Uterus (tissue), 4 donors: Measurements from ENCODE around the gene ADGRL2. TPM values are rescaled to one million over a fixed set of nuclear protein-coding genes. Genes with fewer than 3 reads are reported as not detected.

ENCODE experiments used
- DNase-seq, 2 donors: peaks; one replicate each; pipeline ENCODE4 v3.0.0-alpha.2; 2019 to 2020
- H3K27ac ChIP-seq, 2 donors: fragments of 200-600 bp; sonication (generic); 1 replicate in 1 of 2; 2 replicates in 1 of 2; pipeline ENCODE4 v1.5.1; 2016 to 2018
- H3K27me3 ChIP-seq, 2 donors: fragments of 200-600 bp; sonication (generic); one replicate each; pipeline ENCODE4 v1.5.1; 2018 to 2019; ENCODE audit warnings: control low read depth in 1 of 2
- H3K36me3 ChIP-seq, 2 donors: fragments of 200-600 bp; sonication (generic); one replicate each; pipeline ENCODE4 v1.5.1; 2019; ENCODE audit warnings: control low read depth in 1 of 2
- H3K4me1 ChIP-seq, 2 donors: fragments of 200-600 bp; sonication (generic); one replicate each; pipeline ENCODE4 v1.5.1; 2018 to 2019; ENCODE audit warnings: control low read depth in 1 of 2
- H3K4me3 ChIP-seq, 2 donors: fragments of 200-600 bp; sonication (generic); 1 replicate in 1 of 2; 2 replicates in 1 of 2; pipeline ENCODE4 v1.5.1; 2018 to 2019; ENCODE audit warnings: mild to moderate bottlenecking in 1 of 2
- H3K9me3 ChIP-seq, 2 donors: fragments of 200-600 bp; sonication (generic); one replicate each; pipeline ENCODE4 v1.5.1; 2019; ENCODE audit warnings: control low read depth in 1 of 2
- CTCF ChIP-seq, 4 experiments: fragments of 200-600 bp in 2 of 4; fragments of 450-650 bp in 2 of 4; sonication (generic) in 2 of 4; IDR thresholded peaks; one replicate each; pipeline ENCODE4 v1.5.1; 2016 to 2019; ENCODE audit warnings: antibody characterized with exemption in 4 of 4, mild to moderate bottlenecking in 2 of 4, moderate library complexity in 1 of 4
- POLR2A ChIP-seq, 2 donors: fragments of 450-650 bp; IDR thresholded peaks; one replicate each; pipeline ENCODE4 v1.6.1; 2016; ENCODE audit warnings: antibody characterized with exemption in 2 of 2, mild to moderate bottlenecking in 1 of 2, moderate library complexity in 1 of 2
- intact Hi-C: fragments of 100-400 bp; cut with DNase I; formaldehyde crosslinking; loops from one replicate; pipeline ENCODE4 v1.15.1; 2023; ENCODE audit warnings: low total_unique reads
- total RNA-seq, 4 donors: library from RNA; depleted of rRNA in 3 of 4; stranded (reverse); fragments of >200 nt in 3 of 4; gene quantifications; one replicate each; pipeline versions ENCODE4 v1.1.0 to v1.2.4, GENCODE V29; 2014 to 2023
- donor health status: DM: yes; HTN: yes; CAD: no.

ADGRL2 gene
- total RNA-seq, 4 donors from 2014 or later: 29.1 to 200 (median 50.7) TPM

GRCh38 chr1:81813691-81814090, 13.0 kb downstream of the ADGRL2 start:
- Histone ChIP-seq H3K4me1 (no peaks in the 10 kb centered on the region), H3K36me3 (no peaks in the 10 kb centered on the region), H3K27ac (no peak overlapping the region), H3K4me3 (no peak overlapping the region), H3K27me3 (peaks cover 0 to under 1% of the 10 kb centered on the region in 2 donors), H3K9me3 (no peaks in the 10 kb centered on the region)
- intact Hi-C loops: no loop called here
- no peak for DNase-seq
- TF ChIP-seq POLR2A (IDR thresholded peaks at IDR 0.05) (no peak), CTCF (IDR thresholded peaks at IDR 0.05) (no peak)

GRCh38 chr1:81819613-81820012, 18.9 kb downstream of the ADGRL2 start:
- intact Hi-C loops: no loop called here
- no peak for TF ChIP-seq CTCF (IDR thresholded peaks at IDR 0.05)
- TF ChIP-seq POLR2A (IDR thresholded peaks at IDR 0.05): no peak
- H3K4me3 ChIP-seq: no peak overlapping the region
- no peaks in the 10 kb centered on the region for H3K4me1 ChIP-seq
- H3K27me3 ChIP-seq: no peaks in the 10 kb centered on the region
- no peak for DNase-seq
- no peaks in the 10 kb centered on the region for H3K36me3 ChIP-seq
- no peaks in the 10 kb centered on the region for H3K9me3 ChIP-seq
- H3K27ac ChIP-seq: no peak overlapping the region

DNA sequence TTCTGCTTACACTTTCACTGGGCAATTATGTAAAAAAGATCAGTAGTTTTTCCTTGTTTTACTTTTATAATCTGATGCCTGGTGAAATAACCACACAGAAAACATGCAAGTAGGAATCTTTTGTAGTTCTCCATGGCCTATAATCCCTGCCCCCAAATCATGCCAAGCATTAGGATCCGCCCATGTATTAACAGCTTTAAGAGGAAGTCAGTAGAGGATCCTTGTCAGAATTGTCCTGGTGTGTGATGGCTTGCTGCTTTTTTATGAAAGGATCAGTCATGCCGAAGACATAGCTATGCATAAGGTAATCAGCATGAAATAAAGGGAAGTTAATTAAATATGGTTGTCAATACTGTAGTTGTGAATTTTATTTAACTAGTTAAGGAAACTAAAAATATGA, 20.0 kb downstream of the ADGRL2 start:
- no peaks in the 10 kb centered on the region for H3K36me3 ChIP-seq
- TF ChIP-seq CTCF (IDR thresholded peaks at IDR 0.05) (no peak), POLR2A (IDR thresholded peaks at IDR 0.05) (no peak)
- H3K27ac ChIP-seq: no peak overlapping the region
- no peaks in the 10 kb centered on the region for H3K27me3 ChIP-seq
- no peak for DNase-seq
- no peaks in the 10 kb centered on the region for H3K9me3 ChIP-seq
- no peak overlapping the region for H3K4me3 ChIP-seq
- intact Hi-C loops: no loop called here
- H3K4me1 ChIP-seq: no peaks in the 10 kb centered on the region

- TF ChIP-seq CTCF (IDR thresholded peaks at IDR 0.05) (no peak), POLR2A (IDR thresholded peaks at IDR 0.05) (no peak)
- Histone ChIP-seq H3K27ac (no peak overlapping the region), H3K27me3 (no peaks in the 10 kb centered on the region), H3K4me3 (no peak overlapping the region), H3K9me3 (no peaks in the 10 kb centered on the region), H3K4me1 (no peaks in the 10 kb centered on the region), H3K36me3 (no peaks in the 10 kb centered on the region)
- intact Hi-C loops: no loop called here
- DNase-seq: no peak
Observed at GRCh38 chr1:81823082-81823481, 22.3 kb downstream of the ADGRL2 start.

- H3K4me1 ChIP-seq: no peaks in the 10 kb centered on the region
- no peak for DNase-seq
- no peak overlapping the region for H3K27ac ChIP-seq
- intact Hi-C loops: no loop called here
- no peaks in the 10 kb centered on the region for H3K27me3 ChIP-seq
- no peaks in the 10 kb centered on the region for H3K36me3 ChIP-seq
- no peaks in the 10 kb centered on the region for H3K9me3 ChIP-seq
- H3K4me3 ChIP-seq: no peak overlapping the region
- no peak for TF ChIP-seq CTCF (IDR thresholded peaks at IDR 0.05)
- TF ChIP-seq POLR2A (IDR thresholded peaks at IDR 0.05): no peak
Observed at GRCh38 chr1:81824759-81825158, 24.0 kb downstream of the ADGRL2 start.
